H9 (cell line): Measurements from ENCODE around the gene SERPIND1. TPM values are rescaled to one million over a fixed set of nuclear protein-coding genes. Genes with fewer than 3 reads are reported as not detected.
A peak's percentile ranks its signal among the peaks of the same experiment; 100 is the strongest.

Experiments used
- DNase-seq: peaks from one replicate; pipeline ENCODE4 v3.0.0-alpha.2; 2017
- H2AFZ ChIP-seq: one replicate; pipeline ENCODE4 v1.6.1; 2013; ENCODE audit warnings: mild to moderate bottlenecking, low read length, control low read depth, moderate library complexity
- H2AK5ac ChIP-seq: 2 replicates; pipeline ENCODE4 v1.6.1; 2013; ENCODE audit warnings: low read length, control low read depth, mixed read lengths; ENCODE audit not compliant: insufficient read length
- H2BK120ac ChIP-seq: one replicate; pipeline ENCODE4 v1.6.1; 2013; ENCODE audit warnings: low read depth, mild to moderate bottlenecking, low read length, control low read depth, inconsistent platforms; ENCODE audit not compliant: poor library complexity, severe bottlenecking
- H2BK12ac ChIP-seq: 2 replicates; pipeline ENCODE4 v1.6.1; 2013; ENCODE audit warnings: low read length, control low read depth, mixed read lengths, low read depth; ENCODE audit not compliant: insufficient read length
- H2BK15ac ChIP-seq: 2 replicates; pipeline ENCODE4 v1.6.1; 2013; ENCODE audit warnings: low read depth, low read length, control low read depth
- H2BK20ac ChIP-seq: one replicate; pipeline ENCODE4 v1.6.1; 2013; ENCODE audit warnings: low read depth, mild to moderate bottlenecking, low read length, control low read depth, inconsistent platforms; ENCODE audit not compliant: poor library complexity, severe bottlenecking
- H2BK5ac ChIP-seq: 2 replicates; pipeline ENCODE4 v1.6.1; 2013; ENCODE audit warnings: low read length, control low read depth, mixed read lengths; ENCODE audit not compliant: insufficient read length
- H3K14ac ChIP-seq: 2 replicates; pipeline ENCODE4 v1.6.1; 2013; ENCODE audit warnings: low read length, control low read depth; ENCODE audit not compliant: insufficient read depth
- H3K18ac ChIP-seq: 2 replicates; pipeline ENCODE4 v1.6.1; 2013; ENCODE audit warnings: low read depth, mild to moderate bottlenecking, mixed read lengths, low read length, control low read depth; ENCODE audit not compliant: insufficient read length
- H3K23ac ChIP-seq: 2 replicates; pipeline ENCODE4 v1.6.1; 2013; ENCODE audit warnings: low read length, control low read depth, mixed read lengths, low read depth; ENCODE audit not compliant: insufficient read length
- H3K23me2 ChIP-seq: 2 replicates; pipeline ENCODE4 v1.6.1; 2013; ENCODE audit warnings: low read depth, mild to moderate bottlenecking, mixed read lengths, low read length, control low read depth; ENCODE audit not compliant: insufficient read length, poor library complexity, severe bottlenecking
- H3K27ac ChIP-seq: 2 replicates; pipeline ENCODE4 v1.5.1; 2013; ENCODE audit warnings: low read length, control low read depth, mixed read lengths, low read depth; ENCODE audit not compliant: insufficient read length
- H3K27me3 ChIP-seq: 2 replicates; pipeline ENCODE4 v1.6.1; 2013; ENCODE audit warnings: low read length, control low read depth, inconsistent platforms; ENCODE audit not compliant: insufficient read depth
- H3K4ac ChIP-seq: 2 replicates; pipeline ENCODE4 v1.6.1; 2013; ENCODE audit warnings: low read depth, mild to moderate bottlenecking, control low read depth, inconsistent platforms, low read length, moderate library complexity
- H3K4me1 ChIP-seq: 2 replicates; pipeline ENCODE4 v1.6.1; 2013; ENCODE audit warnings: low read length, control low read depth, inconsistent platforms; ENCODE audit not compliant: insufficient read depth
- H3K4me2 ChIP-seq: 2 replicates; pipeline ENCODE4 v1.6.1; 2013; ENCODE audit warnings: low read length, control low read depth, mixed read lengths; ENCODE audit not compliant: insufficient read length, insufficient read depth
- H3K56ac ChIP-seq: 2 replicates; pipeline ENCODE4 v1.6.1; 2013; ENCODE audit warnings: low read depth, mild to moderate bottlenecking, mixed read lengths, low read length, control low read depth; ENCODE audit not compliant: insufficient read length
- H3K79me1 ChIP-seq: 2 replicates; pipeline ENCODE4 v1.6.1; 2013; ENCODE audit warnings: low read depth, mild to moderate bottlenecking, moderate library complexity, low read length, control low read depth, inconsistent platforms; ENCODE audit not compliant: insufficient read depth, poor library complexity, severe bottlenecking
- H3K79me2 ChIP-seq: 2 replicates; pipeline ENCODE4 v1.6.1; 2013; ENCODE audit warnings: low read length, control low read depth, inconsistent platforms; ENCODE audit not compliant: insufficient read depth
- H3K9ac ChIP-seq: 2 replicates; pipeline ENCODE4 v1.6.1; 2013; ENCODE audit warnings: low read length, control low read depth, mixed read lengths; ENCODE audit not compliant: insufficient read length; ENCODE audit errors: extremely low read depth
- H3K9me3 ChIP-seq: one replicate; pipeline ENCODE4 v1.6.1; 2013; ENCODE audit warnings: low read depth, low read length, inconsistent platforms; ENCODE audit not compliant: control insufficient read depth
- H3T11ph ChIP-seq: one replicate; pipeline ENCODE4 v1.6.1; 2013; ENCODE audit warnings: mild to moderate bottlenecking, low read length, control low read depth, inconsistent platforms
- H4K20me1 ChIP-seq: one replicate; pipeline ENCODE4 v1.6.1; 2013; ENCODE audit not compliant: control insufficient read depth, insufficient read length, insufficient read depth
- H4K5ac ChIP-seq: 2 replicates; pipeline ENCODE4 v1.6.1; 2013; ENCODE audit warnings: low read depth, mild to moderate bottlenecking, mixed read lengths, low read length, control low read depth; ENCODE audit not compliant: insufficient read length
- H4K8ac ChIP-seq: replicated peaks from 2 replicates; pipeline ENCODE4 v1.6.1; 2013; ENCODE audit warnings: low read length, control low read depth, mixed read lengths, low read depth; ENCODE audit not compliant: insufficient read length
- H4K91ac ChIP-seq: 2 replicates; pipeline ENCODE4 v1.6.1; 2013; ENCODE audit warnings: low read depth, mild to moderate bottlenecking, moderate library complexity, mixed read lengths, low read length, control low read depth; ENCODE audit not compliant: insufficient read length
- H3K27ac Mint-ChIP-seq, 3 experiments: 2 replicates in 2 of 3; 3 replicates in 1 of 3; pipeline ENCODE4 v1.8.0; 2020 to 2021; ENCODE audit warnings: mixed read lengths in 3 of 3, mild to moderate bottlenecking in 1 of 3, moderate library complexity in 1 of 3
- H3K27me3 Mint-ChIP-seq: 2 replicates; pipeline ENCODE4 v1.8.0; 2021; ENCODE audit warnings: low read depth, mild to moderate bottlenecking, moderate library complexity, mixed read lengths
- H3K36me3 Mint-ChIP-seq, 3 experiments: 2 replicates in 2 of 3; 3 replicates in 1 of 3; pipeline ENCODE4 v1.8.0; 2020 to 2021; ENCODE audit warnings: low read depth in 3 of 3, mixed read lengths in 3 of 3; ENCODE audit not compliant: insufficient read depth in 1 of 3
- H3K4me1 Mint-ChIP-seq, 2 experiments: 2 replicates each; pipeline ENCODE4 v1.8.0; 2020; ENCODE audit warnings: mixed read lengths in 2 of 2
- H3K4me3 Mint-ChIP-seq, 2 experiments: 2 replicates in 1 of 2; 3 replicates in 1 of 2; pipeline ENCODE4 v1.8.0; 2020 to 2021; ENCODE audit warnings: mild to moderate bottlenecking in 2 of 2, mixed read lengths in 2 of 2, moderate library complexity in 1 of 2
- H3K9me3 Mint-ChIP-seq, 2 experiments: 2 replicates in 1 of 2; 3 replicates in 1 of 2; pipeline ENCODE4 v1.8.0; 2020; ENCODE audit warnings: mild to moderate bottlenecking in 2 of 2, mixed read lengths in 2 of 2, moderate library complexity in 1 of 2
- WGBS: extraction: QIAGEN DNeasy Blood & Tissue Kit; methylation state at CpG from one replicate; pipeline ENCODE4 v1.1.7; 2013; ENCODE audit warnings: missing lambda C conversion rate, low lambda C conversion rate, mixed read lengths; ENCODE audit not compliant: insufficient read length; ENCODE audit errors: extremely low coverage; 5-methylcytosine and 5-hydroxymethylcytosine counted together
- total RNA-seq: library from RNA; stranded (reverse); gene quantifications from 2 replicates; pipeline ENCODE4 v1.2.1, GENCODE V29; 2021
- TF ChIP-seq, protein P1 (sequence below): fragments of 200-600 bp; sonication (generic); conservative IDR thresholded peaks from 3 replicates; pipeline ENCODE4 v1.8.0; 2021; ENCODE audit warnings: antibody characterized with exemption, mild to moderate bottlenecking

Gene SERPIND1
- total RNA-seq, 1 experiment from 2014 or later: not detected

DNA sequence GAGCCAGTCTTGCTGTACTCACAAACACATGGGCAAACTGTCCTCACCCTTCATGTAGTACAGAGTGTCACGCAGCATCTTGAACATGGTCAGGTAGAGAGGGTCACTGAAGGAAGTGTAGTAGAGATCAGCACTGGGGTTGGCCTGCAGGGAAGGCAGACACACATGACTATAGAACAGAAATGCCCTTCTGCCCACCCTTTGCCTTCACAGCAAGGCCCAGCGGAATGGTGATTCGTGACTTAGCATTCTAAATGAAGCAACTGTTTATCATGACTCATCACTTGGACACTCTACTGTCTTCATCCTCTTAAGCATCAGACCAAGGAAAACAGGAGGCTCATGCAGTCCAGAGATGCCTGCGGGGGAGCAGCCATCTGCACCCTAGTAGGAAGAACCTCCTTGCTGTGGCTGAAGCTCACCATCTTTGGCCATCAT lies 33.4 kb downstream of the SERPIND1 start:
- Histone ChIP-seq H3K23me2 (no peaks in the 10 kb centered on the region), H3K23ac (no peak overlapping the region), H3K56ac (no peak overlapping the region), H3K79me1 (no peaks in the 10 kb centered on the region), H3K27me3 (no peaks in the 10 kb centered on the region), H3K18ac (no peak overlapping the region), H4K20me1 (no peaks in the 10 kb centered on the region), H2BK15ac (no peak overlapping the region), H4K8ac (no peak overlapping the region), H3K9me3 (no peaks in the 10 kb centered on the region), H3K9ac (no peak overlapping the region), H2AFZ (no peak overlapping the region), H3K27ac (no peak overlapping the region), H3K4me1 (no peaks in the 10 kb centered on the region), H3T11ph (no peak overlapping the region), H2BK5ac (no peak overlapping the region), H4K91ac (no peak overlapping the region), H3K14ac (no peak overlapping the region), H2BK12ac (no peak overlapping the region), H2AK5ac (no peak overlapping the region), H3K4me2 (no peak overlapping the region), H3K4ac (no peak overlapping the region), H3K79me2 (no peaks in the 10 kb centered on the region), H4K5ac (no peak overlapping the region), H2BK120ac (no peak overlapping the region), H2BK20ac (no peak overlapping the region)
- TF ChIP-seq, protein P1, sequence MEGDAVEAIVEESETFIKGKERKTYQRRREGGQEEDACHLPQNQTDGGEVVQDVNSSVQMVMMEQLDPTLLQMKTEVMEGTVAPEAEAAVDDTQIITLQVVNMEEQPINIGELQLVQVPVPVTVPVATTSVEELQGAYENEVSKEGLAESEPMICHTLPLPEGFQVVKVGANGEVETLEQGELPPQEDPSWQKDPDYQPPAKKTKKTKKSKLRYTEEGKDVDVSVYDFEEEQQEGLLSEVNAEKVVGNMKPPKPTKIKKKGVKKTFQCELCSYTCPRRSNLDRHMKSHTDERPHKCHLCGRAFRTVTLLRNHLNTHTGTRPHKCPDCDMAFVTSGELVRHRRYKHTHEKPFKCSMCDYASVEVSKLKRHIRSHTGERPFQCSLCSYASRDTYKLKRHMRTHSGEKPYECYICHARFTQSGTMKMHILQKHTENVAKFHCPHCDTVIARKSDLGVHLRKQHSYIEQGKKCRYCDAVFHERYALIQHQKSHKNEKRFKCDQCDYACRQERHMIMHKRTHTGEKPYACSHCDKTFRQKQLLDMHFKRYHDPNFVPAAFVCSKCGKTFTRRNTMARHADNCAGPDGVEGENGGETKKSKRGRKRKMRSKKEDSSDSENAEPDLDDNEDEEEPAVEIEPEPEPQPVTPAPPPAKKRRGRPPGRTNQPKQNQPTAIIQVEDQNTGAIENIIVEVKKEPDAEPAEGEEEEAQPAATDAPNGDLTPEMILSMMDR: no peak
- peaks cover 13 to 77% (median 41%) of the 10 kb centered on the region in 3 experiments; a peak in 6 of 7 replicates for H3K36me3 Mint-ChIP-seq
- no peak for DNase-seq
- H3K4me1 Mint-ChIP-seq: peaks cover 4 to 5% of the 10 kb centered on the region in 2 experiments; a peak in 3 of 4 replicates
- H3K4me3 Mint-ChIP-seq: no peak overlapping the region
- no CpG with 5 or more reads among the region's 4 CpGs for WGBS
- H3K27me3 Mint-ChIP-seq: no peaks in the 10 kb centered on the region
- peak overlapping the region in 1 of 3 experiments; percentile 43; a peak in 2 of 7 replicates for H3K27ac Mint-ChIP-seq
- no peaks in the 10 kb centered on the region for H3K9me3 Mint-ChIP-seq
